ENCODE data around the gene ALPK3.
"Not testable (repeated sequence)": the region's sequence is repeated elsewhere in the genome, so short reads cannot be mapped to it uniquely, and the experiment has no call there.

ALPK3 gene

DNA sequence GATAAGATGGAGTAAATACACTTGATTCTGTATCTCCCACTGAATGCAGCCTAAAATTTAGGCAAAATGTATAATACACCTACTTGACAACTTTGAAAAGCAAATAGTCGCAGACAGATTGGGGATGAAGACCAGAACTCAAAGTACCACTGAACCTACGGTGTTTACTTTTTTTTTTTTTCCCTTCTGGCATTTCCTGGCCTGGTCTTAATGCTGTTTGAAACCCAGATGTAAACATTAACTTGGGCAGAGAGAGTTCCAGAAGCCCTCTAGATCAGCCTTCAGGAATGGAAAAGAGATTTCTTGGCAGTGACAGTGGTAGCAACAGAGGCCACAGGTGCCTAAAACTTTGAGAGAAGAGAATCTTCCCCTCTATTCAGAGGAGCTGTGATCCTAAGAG, 27.8 kb downstream of the ALPK3 start:
- Histone ChIP-seq H3K27me3 (ENCODE audit: insufficient read depth, poor library complexity, severe bottlenecking) (no peaks in the 10 kb centered on the region), H3K4me3 (ENCODE audit: severe bottlenecking) (no peak overlapping the region), H3K27ac (ENCODE audit: poor library complexity, severe bottlenecking) (no peak overlapping the region), H3K36me3 (ENCODE audit: low read depth) (no peaks in the 10 kb centered on the region), H3K9me3 (ENCODE audit: severe bottlenecking) (peaks cover 11% of the 10 kb centered on the region), H3K4me1 (ENCODE audit: insufficient read depth, poor library complexity, severe bottlenecking) (no peaks in the 10 kb centered on the region)
- no peak for ATAC-seq (ENCODE audit: low read depth)
- DNase-seq (ENCODE audit: low spot score) = no peak
- TF ChIP-seq CTCF (IDR thresholded peaks at IDR 0.05; ENCODE audit: poor library complexity, severe bottlenecking) = no peak

DNA sequence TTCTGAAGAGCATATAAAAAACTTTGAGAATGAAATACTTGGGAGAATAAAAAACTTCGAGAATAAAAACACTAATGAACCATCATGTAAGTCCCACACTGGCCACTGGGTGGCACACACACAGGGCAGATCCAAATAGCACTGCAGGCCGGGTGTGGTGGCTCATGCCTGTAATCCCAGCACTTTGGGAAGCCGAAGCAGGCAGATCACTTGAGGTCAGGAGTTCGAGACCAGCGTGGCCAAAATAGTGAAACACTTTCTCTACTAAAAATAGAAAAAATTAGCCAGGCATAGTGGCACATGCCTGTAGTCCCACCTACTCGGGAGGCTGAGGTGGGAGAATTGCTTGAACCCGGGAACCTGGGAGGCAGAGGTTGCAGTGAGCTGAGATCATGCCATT, 28.5 kb downstream of the ALPK3 start:
- H3K4me1 ChIP-seq (ENCODE audit: insufficient read depth, poor library complexity, severe bottlenecking); DNase-seq (ENCODE audit: low spot score); H3K27ac ChIP-seq (ENCODE audit: poor library complexity, severe bottlenecking); H3K27me3 ChIP-seq (ENCODE audit: insufficient read depth, poor library complexity, severe bottlenecking); H3K36me3 ChIP-seq (ENCODE audit: low read depth); H3K4me3 ChIP-seq (ENCODE audit: severe bottlenecking): not testable (repeated sequence)
- peaks cover 11% of the 10 kb centered on the region for H3K9me3 ChIP-seq (ENCODE audit: severe bottlenecking)
- peak; percentile 96 for TF ChIP-seq CTCF (IDR thresholded peaks at IDR 0.05; ENCODE audit: poor library complexity, severe bottlenecking)
- ATAC-seq (ENCODE audit: low read depth) = peak; percentile 74

GRCh38 chr15:84846269-84846668, 29.1 kb downstream of the ALPK3 start:
- H3K4me3 ChIP-seq (ENCODE audit: severe bottlenecking) = no peak overlapping the region
- no peaks in the 10 kb centered on the region for H3K27me3 ChIP-seq (ENCODE audit: insufficient read depth, poor library complexity, severe bottlenecking)
- no peaks in the 10 kb centered on the region for H3K36me3 ChIP-seq (ENCODE audit: low read depth)
- TF ChIP-seq CTCF (IDR thresholded peaks at IDR 0.05; ENCODE audit: poor library complexity, severe bottlenecking) = no peak
- no peak for DNase-seq (ENCODE audit: low spot score)
- ATAC-seq (ENCODE audit: low read depth) = no peak
- peaks cover 11% of the 10 kb centered on the region for H3K9me3 ChIP-seq (ENCODE audit: severe bottlenecking)
- no peak overlapping the region for H3K27ac ChIP-seq (ENCODE audit: poor library complexity, severe bottlenecking)
- H3K4me1 ChIP-seq (ENCODE audit: insufficient read depth, poor library complexity, severe bottlenecking) = no peaks in the 10 kb centered on the region

GRCh38 chr15:84847382-84847781, 30.2 kb downstream of the ALPK3 start:
- ATAC-seq (ENCODE audit: low read depth) = no peak
- H3K27me3 ChIP-seq (ENCODE audit: insufficient read depth, poor library complexity, severe bottlenecking) = no peaks in the 10 kb centered on the region
- no peak overlapping the region for H3K27ac ChIP-seq (ENCODE audit: poor library complexity, severe bottlenecking)
- no peak overlapping the region for H3K4me3 ChIP-seq (ENCODE audit: severe bottlenecking)
- no peak for DNase-seq (ENCODE audit: low spot score)
- peaks cover 11% of the 10 kb centered on the region for H3K9me3 ChIP-seq (ENCODE audit: severe bottlenecking)
- no peaks in the 10 kb centered on the region for H3K4me1 ChIP-seq (ENCODE audit: insufficient read depth, poor library complexity, severe bottlenecking)
- no peaks in the 10 kb centered on the region for H3K36me3 ChIP-seq (ENCODE audit: low read depth)
- TF ChIP-seq CTCF (IDR thresholded peaks at IDR 0.05; ENCODE audit: poor library complexity, severe bottlenecking) = no peak

- TF ChIP-seq CTCF (IDR thresholded peaks at IDR 0.05; ENCODE audit: poor library complexity, severe bottlenecking) = no peak
- no peak for DNase-seq (ENCODE audit: low spot score)
- peaks cover 7% of the 10 kb centered on the region for H3K9me3 ChIP-seq (ENCODE audit: severe bottlenecking)
- H3K4me1 ChIP-seq (ENCODE audit: insufficient read depth, poor library complexity, severe bottlenecking) = no peaks in the 10 kb centered on the region
- no peak overlapping the region for H3K4me3 ChIP-seq (ENCODE audit: severe bottlenecking)
- no peak for ATAC-seq (ENCODE audit: low read depth)
- H3K27ac ChIP-seq (ENCODE audit: poor library complexity, severe bottlenecking) = no peak overlapping the region
- no peaks in the 10 kb centered on the region for H3K36me3 ChIP-seq (ENCODE audit: low read depth)
- no peaks in the 10 kb centered on the region for H3K27me3 ChIP-seq (ENCODE audit: insufficient read depth, poor library complexity, severe bottlenecking)
These were observed 35.1 kb downstream of the ALPK3 start for GRCh38 chr15:84852212-84852611.
